Liver (tissue), 9 donors: ENCODE results near the gene KIFC3. TPM values are rescaled to one million over a fixed set of nuclear protein-coding genes. Genes with fewer than 3 reads are reported as not detected.

Experiments used
- DNase-seq: peaks from one replicate; pipeline ENCODE4 v3.0.0-alpha.2; 2017; ENCODE audit warnings: low spot score
- H3K27ac ChIP-seq, 2 donors: one replicate each; pipeline ENCODE4 v1.7.0; 2013; ENCODE audit warnings: inconsistent platforms in 2 of 2, low read length in 2 of 2, control low read depth in 1 of 2, low read depth in 1 of 2, mild to moderate bottlenecking in 1 of 2
- H3K27me3 ChIP-seq, 4 donors: one replicate each; pipeline versions ENCODE4 v1.6.1 to v1.7.0; 2013; ENCODE audit warnings: low read length in 3 of 4, inconsistent platforms in 1 of 4, mild to moderate bottlenecking in 1 of 4, moderate library complexity in 1 of 4; ENCODE audit not compliant: control insufficient read depth in 4 of 4, insufficient read depth in 4 of 4
- H3K36me3 ChIP-seq, 4 donors: one replicate each; pipeline versions ENCODE4 v1.6.1 to v1.7.0; 2013; ENCODE audit warnings: low read length in 3 of 4, mild to moderate bottlenecking in 3 of 4, low read depth in 1 of 4, moderate library complexity in 1 of 4; ENCODE audit not compliant: control insufficient read depth in 4 of 4, insufficient read depth in 3 of 4
- H3K4me1 ChIP-seq, 4 donors: one replicate each; pipeline versions ENCODE4 v1.6.1 to v1.7.0; 2013; ENCODE audit warnings: low read length in 3 of 4, mild to moderate bottlenecking in 3 of 4, moderate library complexity in 1 of 4; ENCODE audit not compliant: control insufficient read depth in 4 of 4, insufficient read depth in 4 of 4
- H3K4me3 ChIP-seq, 3 donors: one replicate each; pipeline versions ENCODE4 v1.6.1 to v1.7.0; 2013; ENCODE audit warnings: low read length in 3 of 3, control low read depth in 1 of 3, low read depth in 1 of 3, mild to moderate bottlenecking in 1 of 3
- H3K9ac ChIP-seq, 2 donors: one replicate each; pipeline ENCODE4 v1.7.0; 2013; ENCODE audit warnings: low read length in 2 of 2, mild to moderate bottlenecking in 2 of 2, moderate library complexity in 2 of 2, control low read depth in 1 of 2, low read depth in 1 of 2
- H3K9me3 ChIP-seq, 4 donors: one replicate each; pipeline versions ENCODE4 v1.6.1 to v1.7.0; 2013; ENCODE audit warnings: low read length in 3 of 4; ENCODE audit not compliant: control insufficient read depth in 4 of 4
- EGR1 ChIP-seq, 2 donors: IDR thresholded peaks; 2 replicates each; pipeline ENCODE4 v1.6.1; 2016 to 2018; ENCODE audit warnings: antibody characterized with exemption in 2 of 2, low read depth in 2 of 2
- FOXA1 ChIP-seq: IDR thresholded peaks from 2 replicates; pipeline ENCODE4 v1.6.1; 2016; ENCODE audit warnings: antibody characterized with exemption
- FOXA2 ChIP-seq: IDR thresholded peaks from 2 replicates; pipeline ENCODE4 v1.6.1; 2016; ENCODE audit warnings: antibody characterized with exemption
- GABPA ChIP-seq, 2 donors: IDR thresholded peaks in 1 of 2; conservative IDR thresholded peaks in 1 of 2; 2 replicates each; pipeline ENCODE4 v1.6.1; 2016; ENCODE audit warnings: antibody characterized with exemption in 2 of 2, mild to moderate bottlenecking in 1 of 2, moderate library complexity in 1 of 2
- HNF4A ChIP-seq, 2 donors: conservative IDR thresholded peaks; 2 replicates each; pipeline ENCODE4 v1.6.1; 2016; ENCODE audit warnings: antibody characterized with exemption in 2 of 2, mild to moderate bottlenecking in 2 of 2
- HNF4G ChIP-seq: IDR thresholded peaks from 2 replicates; pipeline ENCODE4 v1.6.1; 2016; ENCODE audit warnings: antibody characterized with exemption
- JUND ChIP-seq, 2 donors: IDR thresholded peaks; 2 replicates each; pipeline ENCODE4 v1.6.1; 2016; ENCODE audit warnings: antibody characterized with exemption in 2 of 2
- NR2F2 ChIP-seq: IDR thresholded peaks from 2 replicates; pipeline ENCODE4 v1.6.1; 2016; ENCODE audit warnings: antibody characterized with exemption
- RAD21 ChIP-seq, 2 donors: IDR thresholded peaks; 2 replicates each; pipeline ENCODE4 v1.6.1; 2016; ENCODE audit warnings: antibody characterized with exemption in 2 of 2, mild to moderate bottlenecking in 2 of 2
- RXRA ChIP-seq, 2 donors: IDR thresholded peaks; 2 replicates each; pipeline ENCODE4 v1.6.1; 2017 to 2018; ENCODE audit warnings: antibody characterized with exemption in 2 of 2, mild to moderate bottlenecking in 1 of 2
- SP1 ChIP-seq: IDR thresholded peaks from 2 replicates; pipeline ENCODE4 v1.6.1; 2018; ENCODE audit warnings: antibody characterized with exemption, mild to moderate bottlenecking
- TAF1 ChIP-seq: conservative IDR thresholded peaks from 2 replicates; pipeline ENCODE4 v1.6.1; 2016; ENCODE audit warnings: antibody characterized with exemption, mild to moderate bottlenecking
- YY1 ChIP-seq: IDR thresholded peaks from 2 replicates; pipeline ENCODE4 v1.6.1; 2016; ENCODE audit warnings: antibody characterized with exemption, mild to moderate bottlenecking
- WGBS: extraction: QIAGEN DNeasy Blood & Tissue Kit; methylation state at CpG from one replicate; pipeline ENCODE4 v1.1.7; 2013; 5-methylcytosine and 5-hydroxymethylcytosine counted together
- polyA plus RNA-seq, 2 donors: library from polyadenylated mRNA; stranded (reverse) in 1 of 2; unstranded in 1 of 2; fragments of 200-250 nt in 1 of 2; fragments of >200 nt in 1 of 2; fragmentation: Nextera tagmentation in 1 of 2; extraction: Ambion mirVana in 1 of 2; gene quantifications; one replicate each; pipeline versions ENCODE4 v1.2.1 to v1.2.3, GENCODE V29; 2013 to 2015
- total RNA-seq, 2 donors: library from RNA; depleted of rRNA; stranded (reverse); fragments of >200 nt; gene quantifications; one replicate each; pipeline ENCODE4 v1.2.3, GENCODE V29; 2014
- TF ChIP-seq, protein P1 (sequence below): fragments of 150-350 bp; IDR thresholded peaks from 2 replicates; pipeline ENCODE4 v1.5.1; 2017; ENCODE audit warnings: improper control_type of control experiment, low read depth, low read length; ENCODE audit not compliant: missing input control
- TF ChIP-seq, protein P2 (sequence below): IDR thresholded peaks from 2 replicates; pipeline ENCODE4 v1.6.1; 2016; ENCODE audit warnings: antibody characterized with exemption
- TF ChIP-seq, protein P3 (sequence below): IDR thresholded peaks from 2 replicates; pipeline ENCODE4 v1.6.1; 2016; ENCODE audit warnings: antibody characterized with exemption
- TF ChIP-seq, protein P4 (sequence below): IDR thresholded peaks from 2 replicates; pipeline ENCODE4 v1.6.1; 2016; ENCODE audit warnings: antibody characterized with exemption, mild to moderate bottlenecking
- TF ChIP-seq, protein P5 (sequence below): IDR thresholded peaks from 2 replicates; pipeline ENCODE4 v1.6.1; 2016; ENCODE audit warnings: antibody characterized with exemption
- donor health status: healthy.
- donor health status: healthy.
- donor health status: healthy.
- donor health status: healthy.
- donor health status: healthy.

Gene KIFC3
- total and polyA plus RNA-seq, 4 donors, result 16.5 to 103 (median 27.4) TPM

DNA sequence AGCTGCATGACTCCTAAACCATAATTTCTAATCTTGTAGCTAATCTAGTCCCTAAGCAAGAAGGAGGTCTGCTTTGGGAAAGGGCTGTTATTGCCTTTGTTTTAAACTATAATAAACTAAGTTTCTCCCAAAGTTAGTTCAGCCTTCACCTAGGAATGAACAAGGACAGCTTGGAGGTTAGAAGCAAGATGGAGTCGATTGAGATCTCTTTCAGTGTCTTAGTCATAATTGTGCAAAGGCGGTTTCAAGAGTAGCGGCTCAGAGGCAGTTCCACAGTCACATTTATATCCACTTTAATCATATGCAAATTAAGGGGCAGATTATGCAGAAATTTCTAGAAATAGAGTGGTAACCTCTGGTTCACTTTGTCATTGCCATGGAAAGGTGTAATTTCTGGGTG, 90.3 kb downstream of the KIFC3 start:
- no peak for TF ChIP-seq SP1
- no peak for TF ChIP-seq FOXA2
- TF ChIP-seq EGR1 (IDR thresholded peaks at IDR 0.05; ENCODE audit: low read depth in 2 of 2), result no peak
- TF ChIP-seq, protein P1, sequence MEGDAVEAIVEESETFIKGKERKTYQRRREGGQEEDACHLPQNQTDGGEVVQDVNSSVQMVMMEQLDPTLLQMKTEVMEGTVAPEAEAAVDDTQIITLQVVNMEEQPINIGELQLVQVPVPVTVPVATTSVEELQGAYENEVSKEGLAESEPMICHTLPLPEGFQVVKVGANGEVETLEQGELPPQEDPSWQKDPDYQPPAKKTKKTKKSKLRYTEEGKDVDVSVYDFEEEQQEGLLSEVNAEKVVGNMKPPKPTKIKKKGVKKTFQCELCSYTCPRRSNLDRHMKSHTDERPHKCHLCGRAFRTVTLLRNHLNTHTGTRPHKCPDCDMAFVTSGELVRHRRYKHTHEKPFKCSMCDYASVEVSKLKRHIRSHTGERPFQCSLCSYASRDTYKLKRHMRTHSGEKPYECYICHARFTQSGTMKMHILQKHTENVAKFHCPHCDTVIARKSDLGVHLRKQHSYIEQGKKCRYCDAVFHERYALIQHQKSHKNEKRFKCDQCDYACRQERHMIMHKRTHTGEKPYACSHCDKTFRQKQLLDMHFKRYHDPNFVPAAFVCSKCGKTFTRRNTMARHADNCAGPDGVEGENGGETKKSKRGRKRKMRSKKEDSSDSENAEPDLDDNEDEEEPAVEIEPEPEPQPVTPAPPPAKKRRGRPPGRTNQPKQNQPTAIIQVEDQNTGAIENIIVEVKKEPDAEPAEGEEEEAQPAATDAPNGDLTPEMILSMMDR, result no peak
- TF ChIP-seq, protein P2, sequence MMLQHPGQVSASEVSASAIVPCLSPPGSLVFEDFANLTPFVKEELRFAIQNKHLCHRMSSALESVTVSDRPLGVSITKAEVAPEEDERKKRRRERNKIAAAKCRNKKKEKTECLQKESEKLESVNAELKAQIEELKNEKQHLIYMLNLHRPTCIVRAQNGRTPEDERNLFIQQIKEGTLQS, result no peak
- no peak for TF ChIP-seq YY1
- TF ChIP-seq HNF4A (conservative IDR thresholded peaks at IDR 0.05), result no peak
- no peak for TF ChIP-seq FOXA1
- no peak for TF ChIP-seq JUND (IDR thresholded peaks at IDR 0.05)
- TF ChIP-seq RAD21 (IDR thresholded peaks at IDR 0.05), result no peak
- TF ChIP-seq, protein P3, sequence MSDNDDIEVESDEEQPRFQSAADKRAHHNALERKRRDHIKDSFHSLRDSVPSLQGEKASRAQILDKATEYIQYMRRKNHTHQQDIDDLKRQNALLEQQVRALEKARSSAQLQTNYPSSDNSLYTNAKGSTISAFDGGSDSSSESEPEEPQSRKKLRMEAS, result no peak
- TF ChIP-seq, protein P4, sequence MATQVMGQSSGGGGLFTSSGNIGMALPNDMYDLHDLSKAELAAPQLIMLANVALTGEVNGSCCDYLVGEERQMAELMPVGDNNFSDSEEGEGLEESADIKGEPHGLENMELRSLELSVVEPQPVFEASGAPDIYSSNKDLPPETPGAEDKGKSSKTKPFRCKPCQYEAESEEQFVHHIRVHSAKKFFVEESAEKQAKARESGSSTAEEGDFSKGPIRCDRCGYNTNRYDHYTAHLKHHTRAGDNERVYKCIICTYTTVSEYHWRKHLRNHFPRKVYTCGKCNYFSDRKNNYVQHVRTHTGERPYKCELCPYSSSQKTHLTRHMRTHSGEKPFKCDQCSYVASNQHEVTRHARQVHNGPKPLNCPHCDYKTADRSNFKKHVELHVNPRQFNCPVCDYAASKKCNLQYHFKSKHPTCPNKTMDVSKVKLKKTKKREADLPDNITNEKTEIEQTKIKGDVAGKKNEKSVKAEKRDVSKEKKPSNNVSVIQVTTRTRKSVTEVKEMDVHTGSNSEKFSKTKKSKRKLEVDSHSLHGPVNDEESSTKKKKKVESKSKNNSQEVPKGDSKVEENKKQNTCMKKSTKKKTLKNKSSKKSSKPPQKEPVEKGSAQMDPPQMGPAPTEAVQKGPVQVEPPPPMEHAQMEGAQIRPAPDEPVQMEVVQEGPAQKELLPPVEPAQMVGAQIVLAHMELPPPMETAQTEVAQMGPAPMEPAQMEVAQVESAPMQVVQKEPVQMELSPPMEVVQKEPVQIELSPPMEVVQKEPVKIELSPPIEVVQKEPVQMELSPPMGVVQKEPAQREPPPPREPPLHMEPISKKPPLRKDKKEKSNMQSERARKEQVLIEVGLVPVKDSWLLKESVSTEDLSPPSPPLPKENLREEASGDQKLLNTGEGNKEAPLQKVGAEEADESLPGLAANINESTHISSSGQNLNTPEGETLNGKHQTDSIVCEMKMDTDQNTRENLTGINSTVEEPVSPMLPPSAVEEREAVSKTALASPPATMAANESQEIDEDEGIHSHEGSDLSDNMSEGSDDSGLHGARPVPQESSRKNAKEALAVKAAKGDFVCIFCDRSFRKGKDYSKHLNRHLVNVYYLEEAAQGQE, result no peak
- no peak for TF ChIP-seq TAF1
- TF ChIP-seq, protein P5, sequence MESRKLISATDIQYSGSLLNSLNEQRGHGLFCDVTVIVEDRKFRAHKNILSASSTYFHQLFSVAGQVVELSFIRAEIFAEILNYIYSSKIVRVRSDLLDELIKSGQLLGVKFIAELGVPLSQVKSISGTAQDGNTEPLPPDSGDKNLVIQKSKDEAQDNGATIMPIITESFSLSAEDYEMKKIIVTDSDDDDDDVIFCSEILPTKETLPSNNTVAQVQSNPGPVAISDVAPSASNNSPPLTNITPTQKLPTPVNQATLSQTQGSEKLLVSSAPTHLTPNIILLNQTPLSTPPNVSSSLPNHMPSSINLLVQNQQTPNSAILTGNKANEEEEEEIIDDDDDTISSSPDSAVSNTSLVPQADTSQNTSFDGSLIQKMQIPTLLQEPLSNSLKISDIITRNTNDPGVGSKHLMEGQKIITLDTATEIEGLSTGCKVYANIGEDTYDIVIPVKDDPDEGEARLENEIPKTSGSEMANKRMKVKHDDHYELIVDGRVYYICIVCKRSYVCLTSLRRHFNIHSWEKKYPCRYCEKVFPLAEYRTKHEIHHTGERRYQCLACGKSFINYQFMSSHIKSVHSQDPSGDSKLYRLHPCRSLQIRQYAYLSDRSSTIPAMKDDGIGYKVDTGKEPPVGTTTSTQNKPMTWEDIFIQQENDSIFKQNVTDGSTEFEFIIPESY, result no peak
- TF ChIP-seq HNF4G, result no peak
- TF ChIP-seq NR2F2, result no peak
- TF ChIP-seq RXRA (IDR thresholded peaks at IDR 0.05), result no peak
- no peak for TF ChIP-seq GABPA (IDR thresholded peaks at IDR 0.05 in 1 of 2, conservative IDR thresholded peaks at IDR 0.05 in 1 of 2)
- H3K9ac ChIP-seq, result no peak overlapping the region
- H3K4me3 ChIP-seq, result no peak overlapping the region
- no peaks in the 10 kb centered on the region for H3K27me3 ChIP-seq
- no peaks in the 10 kb centered on the region for H3K9me3 ChIP-seq
- H3K36me3 ChIP-seq, result no peaks in the 10 kb centered on the region
- no peak overlapping the region for H3K27ac ChIP-seq
- DNase-seq, result no peak
- peaks cover 0 to 3% (median 0%) of the 10 kb centered on the region in 4 donors for H3K4me1 ChIP-seq
- WGBS, result 93% methylated on average over 3 of the region's 3 CpGs
